Stimulated activated CD4-positive, alpha-beta T cell treated with anti-CD3 and anti-CD28 coated beads, Interleukin-4, amount 100 ng/mL, for 48 hours (primary cell): Measurements from ENCODE around the gene CARMIL1.
"Not testable (repeated sequence)": the region's sequence is repeated elsewhere in the genome, so short reads cannot be mapped to it uniquely, and the experiment has no call there.

Experiments used
- DNase-seq, 2 donors: peaks; one replicate each; pipeline ENCODE4 v3.0.0-alpha.2; 2020; ENCODE audit warnings: low read depth in 2 of 2

CARMIL1 gene

DNA sequence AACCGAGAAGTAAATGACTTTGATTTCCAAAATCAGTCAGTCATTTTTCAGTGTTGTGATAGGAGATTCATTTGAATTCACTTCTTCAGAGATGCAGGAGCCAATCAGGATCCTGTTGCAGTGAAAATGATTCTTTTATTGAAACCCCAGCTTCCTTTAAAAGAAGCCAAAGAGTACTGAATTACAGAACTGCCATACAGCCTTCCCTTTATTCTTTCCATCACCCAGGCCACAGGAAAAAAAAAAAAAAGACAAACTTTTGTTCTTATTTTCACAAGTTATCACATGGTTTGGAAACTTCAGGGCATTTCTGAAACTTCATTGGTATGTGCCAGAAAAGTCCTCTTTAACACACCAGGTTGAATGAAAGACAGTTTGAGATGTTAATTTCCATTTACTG lies 1.8 kb upstream of the CARMIL1 start:
- no peak for DNase-seq

GRCh38 chr6:25277857-25278256 lies 1.3 kb upstream of the CARMIL1 start:
- DNase-seq: no peak

- no peak for DNase-seq
Measured at GRCh38 chr6:25278261-25278913, 787 bp upstream of the CARMIL1 start.

- peak in 1 of 2 donors; percentile 12 for DNase-seq
Measured at GRCh38 chr6:25279748-25280343, 672 bp downstream of the CARMIL1 start.

DNA sequence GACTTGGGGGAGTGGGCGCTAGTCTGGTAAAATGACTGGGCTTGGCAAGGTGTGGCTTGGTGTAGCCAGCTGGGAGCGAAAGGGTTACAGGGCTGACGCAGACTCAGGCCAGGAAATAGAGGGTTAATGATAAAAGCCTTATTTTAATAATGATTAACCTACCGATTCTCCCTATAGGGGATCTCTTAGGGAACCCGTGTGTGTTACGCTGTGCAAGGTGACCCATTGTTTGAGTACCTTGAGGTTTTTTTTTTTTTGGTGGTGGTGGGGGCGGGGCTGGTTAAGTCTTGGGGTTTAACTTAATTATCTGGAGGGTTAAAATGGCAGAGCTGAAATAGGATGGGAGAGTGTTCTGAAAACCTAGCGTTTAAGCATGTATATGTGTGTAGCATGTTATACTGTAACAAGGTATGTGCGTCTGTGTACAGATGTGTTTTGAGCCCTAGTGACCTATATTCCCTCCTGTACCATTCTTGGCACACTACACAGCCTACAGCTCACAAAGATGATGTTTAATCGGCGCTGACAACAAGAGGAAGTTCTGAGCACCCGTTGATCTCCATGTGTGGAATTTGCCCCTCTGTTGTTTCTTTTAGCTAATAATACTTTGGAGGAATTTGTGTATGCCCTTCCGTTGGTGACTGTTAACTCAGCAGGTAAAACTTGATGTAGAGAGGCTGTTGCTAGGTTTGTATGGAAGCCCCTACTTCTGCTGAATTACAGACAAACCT lies 1.3 kb downstream of the CARMIL1 start:
- DNase-seq: peak in 1 of 2 donors; percentile 15

- DNase-seq: no peak
Measured at GRCh38 chr6:25286891-25287290, 7.7 kb downstream of the CARMIL1 start.

DNA sequence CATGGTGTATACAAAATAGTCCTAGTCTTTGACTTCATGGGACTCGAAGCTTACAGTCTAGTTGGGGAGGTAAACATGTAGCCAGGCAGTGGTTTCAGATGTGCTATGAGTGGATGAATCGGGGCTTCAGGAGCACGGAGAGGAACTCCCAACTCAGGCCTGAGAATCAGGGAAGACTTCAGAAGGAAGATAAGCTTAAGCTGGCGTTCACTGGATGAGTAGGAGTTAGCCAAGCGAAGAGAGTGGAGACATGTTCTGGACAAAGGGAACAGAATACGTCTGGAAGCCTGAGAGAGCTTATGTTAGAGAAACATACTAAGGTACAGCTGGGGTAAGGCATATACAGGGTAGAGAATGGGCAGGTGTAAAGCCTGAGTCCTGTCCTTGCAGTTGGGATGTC lies 8.8 kb downstream of the CARMIL1 start:
- DNase-seq: no peak

GRCh38 chr6:25288518-25288917 lies 9.3 kb downstream of the CARMIL1 start:
- DNase-seq: no peak

GRCh38 chr6:25290306-25291060 lies 11.3 kb downstream of the CARMIL1 start:
- no peak for DNase-seq

- no peak for DNase-seq
Measured at GRCh38 chr6:25292384-25292783, 13.2 kb downstream of the CARMIL1 start.

- no peak for DNase-seq
Measured at GRCh38 chr6:25295651-25296050, 16.5 kb downstream of the CARMIL1 start.

GRCh38 chr6:25296217-25296905 lies 17.2 kb downstream of the CARMIL1 start:
- DNase-seq: no peak

- DNase-seq: no peak
Measured at GRCh38 chr6:25297039-25297441, 17.9 kb downstream of the CARMIL1 start.

DNA sequence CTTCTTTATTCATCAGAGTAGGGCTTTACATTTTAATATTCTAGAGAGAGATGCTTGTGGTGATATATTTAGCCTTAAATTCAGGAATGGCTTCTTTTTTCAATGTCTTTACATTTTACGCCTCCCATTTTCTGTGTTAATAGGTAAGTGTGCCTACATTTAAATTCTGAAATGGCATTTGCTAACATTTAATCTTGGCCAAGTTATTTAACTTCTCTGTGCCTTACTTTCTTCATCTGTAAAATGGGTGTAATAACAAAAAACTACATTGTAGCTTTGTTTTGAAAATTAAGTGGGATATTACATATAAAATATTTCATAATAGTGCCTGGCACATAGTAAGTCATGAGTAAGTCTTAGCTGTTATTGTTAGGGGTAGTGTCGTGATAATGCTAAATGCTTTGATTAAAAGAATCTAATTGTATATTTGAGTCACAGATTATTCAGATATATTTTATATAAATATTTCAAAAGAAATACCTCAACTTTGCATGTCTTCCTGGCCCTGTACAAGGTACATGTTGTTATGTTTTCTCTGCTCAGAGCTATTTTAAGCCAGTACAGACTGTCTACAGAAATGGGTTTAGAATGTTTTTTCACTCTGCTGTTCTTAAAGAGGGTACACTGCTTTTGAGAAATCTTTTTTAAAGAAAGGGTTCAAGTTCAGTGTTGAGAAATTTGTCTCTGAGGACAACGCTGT lies 18.8 kb downstream of the CARMIL1 start:
- no peak for DNase-seq

GRCh38 chr6:25298523-25298865 lies 19.3 kb downstream of the CARMIL1 start:
- DNase-seq: not testable (repeated sequence)

DNA sequence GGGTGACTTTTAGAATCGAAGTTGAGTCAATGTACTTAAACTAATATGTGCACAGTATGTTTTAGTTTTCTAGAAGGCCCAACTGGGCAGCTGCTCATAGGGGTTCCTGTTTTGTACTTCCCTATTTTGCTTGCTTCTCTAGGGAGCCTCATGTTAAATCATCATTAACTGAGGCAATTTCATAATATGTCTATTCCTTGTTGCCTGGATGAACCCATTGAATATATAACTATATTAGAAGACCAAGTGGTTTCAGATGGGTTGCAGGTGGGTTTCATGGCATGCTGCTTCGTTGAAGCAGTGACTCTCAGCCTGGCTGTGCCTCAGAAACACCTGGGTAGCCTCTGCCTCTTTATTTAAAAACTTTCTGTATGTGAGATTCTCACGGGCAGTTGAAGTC lies 22.2 kb downstream of the CARMIL1 start:
- no peak for DNase-seq

DNA sequence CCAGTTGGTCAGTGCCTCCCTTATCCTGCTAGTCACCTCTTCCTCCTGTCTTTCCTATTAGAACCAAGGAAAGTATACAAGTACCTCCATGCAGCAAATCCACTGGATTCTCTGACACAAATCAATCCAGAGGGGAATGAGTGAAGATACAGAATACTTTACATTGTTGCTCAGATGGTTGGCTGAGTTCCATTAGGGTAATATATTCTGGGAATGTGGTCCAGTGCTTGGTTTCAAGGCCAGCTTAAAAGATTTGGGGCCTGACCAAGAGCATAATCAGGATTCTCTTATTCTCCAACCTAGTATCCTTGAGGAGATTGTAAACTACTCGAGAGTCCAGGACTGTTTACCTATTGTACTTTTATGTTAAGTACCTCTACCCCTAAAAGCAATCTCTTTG lies 23.0 kb downstream of the CARMIL1 start:
- no peak for DNase-seq

- no peak for DNase-seq
Measured at GRCh38 chr6:25302677-25303128, 23.5 kb downstream of the CARMIL1 start.

GRCh38 chr6:25303254-25303653 lies 24.1 kb downstream of the CARMIL1 start:
- no peak for DNase-seq

DNA sequence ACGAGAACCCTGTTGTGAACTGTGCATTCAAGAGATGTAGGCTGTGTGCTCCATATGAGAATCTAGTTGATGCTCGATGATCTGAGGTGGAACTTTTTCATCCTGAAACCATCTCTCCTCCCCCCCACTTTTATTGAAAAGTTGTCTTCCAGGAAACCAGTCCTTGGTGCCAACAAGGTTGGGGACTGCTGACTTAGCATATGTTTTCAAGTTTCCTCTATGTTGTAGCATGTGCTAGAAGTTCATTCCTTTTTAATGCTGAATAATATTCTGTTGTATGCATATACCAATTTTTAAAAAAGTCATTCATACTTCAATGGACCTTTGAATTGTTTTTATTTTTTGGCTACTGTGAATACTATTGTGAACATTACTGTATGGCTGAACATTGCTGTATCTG lies 27.2 kb downstream of the CARMIL1 start:
- DNase-seq: no peak

DNA sequence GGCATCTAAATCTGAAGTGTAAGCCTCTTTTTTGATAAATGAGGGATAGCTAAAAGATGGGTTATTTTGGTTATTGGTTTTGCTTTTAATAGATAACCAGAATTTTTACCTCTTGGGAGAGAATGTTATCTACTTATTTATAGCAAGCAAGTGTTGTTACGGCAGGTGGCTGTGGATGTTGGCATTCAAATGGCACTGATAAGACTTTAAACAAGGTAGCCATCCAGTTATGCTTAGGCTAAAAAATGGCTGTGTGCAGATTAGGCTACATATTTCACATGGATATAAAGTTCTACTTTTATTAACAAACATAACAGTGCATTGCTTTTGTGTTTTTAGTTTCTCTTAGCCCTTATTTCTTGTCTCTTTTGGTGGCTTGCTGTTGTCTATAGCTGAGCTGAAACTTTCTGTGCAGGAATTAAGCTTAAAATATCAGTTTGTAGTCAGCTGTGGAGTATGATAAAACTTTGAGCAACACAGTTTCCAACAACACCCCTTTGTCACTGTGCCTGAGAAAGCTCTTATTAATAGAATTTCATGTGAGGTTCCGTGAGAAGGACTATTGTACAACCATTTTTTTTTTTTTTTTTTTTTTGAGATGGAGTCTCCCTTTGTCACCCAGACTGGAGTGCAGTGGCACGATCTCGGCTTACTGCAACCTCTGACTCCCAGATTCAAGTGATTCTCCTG lies 28.8 kb downstream of the CARMIL1 start:
- no peak for DNase-seq
